Cortex of kidney (tissue), 1 donor: Measurements from ENCODE around the gene RGL4.

ENCODE experiments used
- DNase-seq: peaks from one replicate; lab custom pipeline; 2025; lab: John Stamatoyannopoulos, UW

Gene RGL4

GRCh38 chr22:23743303-23743705 lies 52.5 kb downstream of the RGL4 start:
- no peak for DNase-seq

GRCh38 chr22:23744001-23744400 lies 53.2 kb downstream of the RGL4 start:
- no peak for DNase-seq

- DNase-seq, result no peak
Observed at GRCh38 chr22:23744485-23744884, 53.7 kb downstream of the RGL4 start.

GRCh38 chr22:23745791-23746190 lies 55.0 kb downstream of the RGL4 start:
- DNase-seq, result no peak
